ENCODE results near the gene PMPCA.

Gene PMPCA

DNA sequence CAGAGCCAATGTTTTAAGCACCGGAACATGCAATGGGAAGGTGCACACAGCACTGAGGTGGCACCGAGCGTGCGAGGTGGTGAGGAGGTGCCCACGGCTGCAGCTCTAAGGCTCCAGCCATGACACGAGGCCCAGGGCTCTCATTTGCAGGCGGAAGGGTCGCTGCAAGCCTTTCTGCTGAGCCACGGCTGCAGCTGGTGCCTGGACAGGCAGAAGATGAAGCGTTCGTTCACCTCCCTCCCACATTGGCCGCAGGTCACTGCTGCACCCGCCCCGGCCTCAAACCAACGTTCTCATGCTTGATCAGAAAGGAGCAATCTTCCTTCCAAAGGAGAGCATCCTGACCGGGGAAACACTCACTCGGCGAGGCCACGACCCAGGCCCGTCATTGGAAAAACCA, 33.6 kb downstream of the PMPCA start:
- TF ChIP-seq, protein P1, sequence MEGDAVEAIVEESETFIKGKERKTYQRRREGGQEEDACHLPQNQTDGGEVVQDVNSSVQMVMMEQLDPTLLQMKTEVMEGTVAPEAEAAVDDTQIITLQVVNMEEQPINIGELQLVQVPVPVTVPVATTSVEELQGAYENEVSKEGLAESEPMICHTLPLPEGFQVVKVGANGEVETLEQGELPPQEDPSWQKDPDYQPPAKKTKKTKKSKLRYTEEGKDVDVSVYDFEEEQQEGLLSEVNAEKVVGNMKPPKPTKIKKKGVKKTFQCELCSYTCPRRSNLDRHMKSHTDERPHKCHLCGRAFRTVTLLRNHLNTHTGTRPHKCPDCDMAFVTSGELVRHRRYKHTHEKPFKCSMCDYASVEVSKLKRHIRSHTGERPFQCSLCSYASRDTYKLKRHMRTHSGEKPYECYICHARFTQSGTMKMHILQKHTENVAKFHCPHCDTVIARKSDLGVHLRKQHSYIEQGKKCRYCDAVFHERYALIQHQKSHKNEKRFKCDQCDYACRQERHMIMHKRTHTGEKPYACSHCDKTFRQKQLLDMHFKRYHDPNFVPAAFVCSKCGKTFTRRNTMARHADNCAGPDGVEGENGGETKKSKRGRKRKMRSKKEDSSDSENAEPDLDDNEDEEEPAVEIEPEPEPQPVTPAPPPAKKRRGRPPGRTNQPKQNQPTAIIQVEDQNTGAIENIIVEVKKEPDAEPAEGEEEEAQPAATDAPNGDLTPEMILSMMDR (IDR thresholded peaks at IDR 0.05) = no peak

DNA sequence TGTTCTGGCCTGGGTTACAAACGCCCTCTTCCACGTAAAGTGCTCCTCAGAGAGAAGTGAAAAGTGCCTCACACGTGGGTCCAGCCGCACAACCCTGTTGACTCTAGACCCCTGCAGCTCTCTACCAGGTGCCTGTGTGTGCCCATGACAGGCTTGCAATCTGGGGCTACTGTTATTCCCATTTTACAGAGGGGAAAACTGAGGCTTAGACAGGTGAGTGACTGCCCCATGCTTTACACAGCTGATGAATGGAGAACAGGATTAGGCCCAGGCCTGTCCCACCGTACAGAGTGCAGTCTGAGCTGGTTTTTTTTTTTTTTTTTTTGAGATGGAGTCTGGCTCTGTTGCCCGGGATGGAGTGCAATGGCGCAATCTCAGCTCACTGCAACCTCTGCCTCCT, 35.3 kb downstream of the PMPCA start:
- TF ChIP-seq, protein P1 (IDR thresholded peaks at IDR 0.05) = no peak

DNA sequence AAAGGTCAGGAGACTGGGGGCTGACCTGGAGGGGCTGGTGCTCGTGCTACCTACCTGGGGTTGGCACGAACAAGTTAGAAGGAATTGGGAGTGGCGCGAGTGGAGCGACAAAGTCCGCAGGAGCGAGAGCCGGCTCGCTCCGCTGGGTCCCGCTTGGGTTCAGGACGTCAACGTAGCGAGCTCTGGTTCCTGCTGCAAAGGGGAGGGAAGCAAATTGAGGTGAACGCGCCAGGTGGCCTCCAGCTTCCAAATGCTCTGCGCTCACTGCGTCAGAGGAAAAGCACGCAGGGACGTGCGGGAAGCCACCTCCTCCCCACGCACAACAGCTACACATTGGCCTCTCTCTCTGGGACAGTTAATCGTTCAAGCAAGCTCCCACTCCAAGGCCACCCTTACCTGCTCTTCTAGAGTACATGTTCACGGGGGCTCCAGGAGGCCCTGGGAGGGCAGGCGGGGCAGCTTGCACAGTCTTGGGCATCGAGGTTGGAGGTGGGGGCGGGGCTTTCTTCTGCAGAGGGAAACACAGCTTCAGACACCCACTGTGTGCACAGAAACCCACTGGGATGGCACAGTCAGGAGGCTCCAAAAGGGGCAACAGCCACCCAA, 36.8 kb downstream of the PMPCA start:
- TF ChIP-seq, protein P1 (IDR thresholded peaks at IDR 0.05) = no peak

DNA sequence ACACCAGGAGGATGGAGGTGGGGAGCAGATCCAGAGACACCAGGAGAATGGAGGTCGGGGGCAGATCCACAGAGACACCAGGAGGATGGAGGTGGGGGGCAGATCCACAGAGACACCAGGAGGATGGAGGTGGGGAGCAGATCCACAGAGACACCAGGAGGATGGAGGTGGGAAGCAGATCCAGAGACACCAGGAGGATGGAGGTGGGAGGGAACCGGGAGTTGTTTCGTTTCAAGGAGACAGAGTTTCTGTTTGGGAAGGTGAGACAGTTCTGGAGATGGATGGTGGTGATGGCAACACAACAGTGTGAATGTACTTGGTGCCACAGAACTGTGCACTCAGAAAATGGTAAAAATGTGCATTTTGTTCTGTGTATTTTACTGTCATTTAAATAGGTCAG, 38.2 kb downstream of the PMPCA start:
- TF ChIP-seq, protein P1 (IDR thresholded peaks at IDR 0.05) = no peak

DNA sequence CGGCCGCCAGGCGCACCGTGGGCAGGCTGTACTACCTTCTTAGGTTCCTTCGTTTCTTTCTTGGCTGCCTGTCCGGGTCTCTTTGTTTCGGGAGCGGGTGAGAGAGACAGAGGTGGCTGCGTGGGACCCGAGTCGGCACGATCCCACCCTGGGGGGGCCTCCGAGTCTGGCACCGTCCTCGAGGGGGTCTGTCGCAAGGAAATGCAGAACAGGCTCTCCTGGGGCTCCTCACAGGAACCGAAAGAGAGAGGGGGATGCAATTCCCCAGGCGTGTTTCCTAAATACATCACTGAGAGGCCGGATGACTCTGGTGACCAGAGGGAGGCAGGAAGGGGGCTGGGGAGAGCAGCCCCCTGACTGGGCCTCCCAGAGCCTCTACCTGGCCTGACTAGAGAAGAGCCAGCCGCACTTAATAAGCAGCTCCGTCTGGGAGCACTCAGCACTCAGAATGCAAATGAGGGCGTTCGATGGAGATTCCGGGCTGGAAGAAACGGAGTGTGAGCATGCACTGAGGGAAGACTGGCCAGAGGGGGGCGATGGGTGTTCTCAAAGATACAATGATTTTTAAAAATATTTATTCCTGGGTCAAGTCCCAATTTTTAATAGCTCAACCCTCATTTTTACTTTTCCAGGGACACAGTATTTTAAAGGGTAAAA, 40.9 kb downstream of the PMPCA start:
- TF ChIP-seq, protein P1 (IDR thresholded peaks at IDR 0.05) = no peak

DNA sequence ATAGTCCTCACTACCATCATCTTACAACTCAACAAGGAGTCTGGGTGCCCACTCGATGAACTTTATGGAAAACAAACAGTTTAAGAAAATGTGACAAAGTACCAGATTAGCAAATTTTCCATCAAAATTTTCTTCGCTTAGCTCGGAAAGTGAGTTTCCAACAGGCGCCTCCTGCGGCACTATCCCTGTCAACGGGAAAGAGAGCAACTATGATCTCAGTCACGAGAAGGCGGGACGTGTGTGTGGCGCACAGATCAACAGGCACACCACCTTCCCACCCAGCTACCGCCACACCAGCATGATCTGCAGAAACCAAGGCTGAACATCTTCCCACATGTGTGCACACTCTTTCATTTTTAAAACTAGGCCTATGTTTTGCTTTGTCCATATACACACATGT, 42.9 kb downstream of the PMPCA start:
- TF ChIP-seq, protein P1 (IDR thresholded peaks at IDR 0.05) = no peak

DNA sequence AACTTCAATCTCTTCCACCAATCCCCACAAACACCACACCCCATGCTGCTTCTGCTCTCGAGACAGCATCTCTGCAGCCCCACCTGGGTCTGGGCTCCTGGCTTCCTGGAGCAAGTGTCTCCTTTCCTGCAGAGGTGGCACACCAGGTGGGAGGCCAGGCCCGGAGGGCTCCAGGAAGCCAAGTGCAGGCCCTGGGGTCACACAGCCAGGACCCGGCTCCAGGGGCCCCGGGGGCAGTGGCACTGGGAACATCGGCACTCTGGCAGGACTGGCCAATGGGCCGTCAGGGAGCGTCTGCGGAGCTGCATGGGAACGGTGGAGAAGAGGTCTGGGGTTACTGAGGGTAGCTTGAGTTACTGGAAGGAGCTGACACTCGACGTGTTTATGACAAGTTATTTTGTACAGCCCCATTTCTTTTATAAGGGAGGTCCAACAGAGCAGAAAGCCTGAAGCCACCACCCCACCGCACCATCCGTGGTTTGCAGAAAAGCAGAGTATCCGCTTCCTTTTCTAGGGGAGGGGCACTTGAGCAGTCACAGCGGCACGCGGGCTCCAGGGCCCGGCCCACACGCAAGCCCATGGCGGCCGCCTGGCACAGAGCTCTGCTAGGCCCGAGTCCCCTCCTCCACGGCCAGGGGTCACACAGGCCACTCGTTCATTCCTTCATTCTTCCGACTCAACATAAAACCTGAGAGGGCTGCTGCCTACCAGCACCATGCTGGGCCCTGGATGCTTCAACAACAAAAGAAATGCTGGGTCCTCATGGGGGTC, 43.8 kb downstream of the PMPCA start:
- TF ChIP-seq, protein P1 (IDR thresholded peaks at IDR 0.05) = no peak
